Cardiac fibroblast (primary cell): ENCODE measurements around the gene KRTAP4-2.

Experiments used
- DNase-seq, 2 donors: peaks; one replicate each; pipeline versions ENCODE4 v3.0.0 to v3.0.0-alpha.2; 2010; ENCODE audit warnings: low read depth in 2 of 2
- H3K4me3 ChIP-seq, 2 donors: replicated peaks in 1 of 2; 1 replicate in 1 of 2; 2 replicates in 1 of 2; pipeline ENCODE4 v1.5.1; 2011; ENCODE audit warnings: low read depth in 2 of 2, low read length in 2 of 2, mild to moderate bottlenecking in 2 of 2, moderate library complexity in 1 of 2
- CTCF ChIP-seq: IDR thresholded peaks from one replicate; pipeline ENCODE4 v1.5.1; 2011; ENCODE audit warnings: low read depth, mild to moderate bottlenecking, low read length, inconsistent platforms

The KRTAP4-2 gene

GRCh38 chr17:41178843-41179616, 1.0 kb upstream of the KRTAP4-2 start:
- TF ChIP-seq CTCF: no peak
- peak in 1 of 2 donors; percentile 13 for DNase-seq
- no peak overlapping the region for H3K4me3 ChIP-seq

- no peak overlapping the region for H3K4me3 ChIP-seq
- no peak for TF ChIP-seq CTCF
- peak in 1 of 2 donors; percentile 38 for DNase-seq
Measured at GRCh38 chr17:41178341-41178740, 320 bp upstream of the KRTAP4-2 start.

- TF ChIP-seq CTCF: no peak
- no peak overlapping the region for H3K4me3 ChIP-seq
- DNase-seq: no peak
Measured at GRCh38 chr17:41176744-41177387, 1.2 kb downstream of the KRTAP4-2 start.

GRCh38 chr17:41171886-41172285, 6.1 kb downstream of the KRTAP4-2 start:
- no peak for TF ChIP-seq CTCF
- DNase-seq: peak in 1 of 2 donors; percentile 13

GRCh38 chr17:41168121-41168520, 9.9 kb downstream of the KRTAP4-2 start, which contains the start of gene KRTAP4-3:
TSS of gene KRTAP4-3 (minus strand) at chr17:41168221. CDS start at chr17:41168172, 49 bp downstream.
- DNase-seq: no peak
- no peak within 1 kb of the TSS for H3K4me3 ChIP-seq
- no peak for TF ChIP-seq CTCF

More at GRCh38 chr17:41171886-41172285, 6.1 kb downstream of the KRTAP4-2 start:
- no peak overlapping the region for H3K4me3 ChIP-seq

- no peak overlapping the region for H3K4me3 ChIP-seq
- DNase-seq: no peak
- no peak for TF ChIP-seq CTCF
Measured at GRCh38 chr17:41167561-41167960, 10.5 kb downstream of the KRTAP4-2 start.
